MG63 (cell line): ENCODE results near the gene NUP98. TPM values are rescaled to one million over a fixed set of nuclear protein-coding genes. Genes with fewer than 3 reads are reported as not detected.

Experiments
- DNase-seq: peaks from one replicate; pipeline ENCODE4 v3.0.0-alpha.2; 2020
- H3K27me3 ChIP-seq: fragments of 250-450 bp; sonication (Bioruptor Pico); 2 replicates; pipeline ENCODE4 v1.5.1; 2020; ENCODE audit warnings: mild to moderate bottlenecking, moderate library complexity
- H3K36me3 ChIP-seq: fragments of 250-450 bp; sonication (Bioruptor Pico); 2 replicates; pipeline ENCODE4 v1.5.1; 2020; ENCODE audit warnings: mild to moderate bottlenecking, moderate library complexity
- H3K4me3 ChIP-seq: fragments of 250-450 bp; sonication (Bioruptor Pico); 2 replicates; pipeline ENCODE4 v1.5.1; 2020; ENCODE audit warnings: mild to moderate bottlenecking, moderate library complexity
- H3K9me3 ChIP-seq: fragments of 250-450 bp; sonication (Bioruptor Pico); 2 replicates; pipeline ENCODE4 v1.5.1; 2020; ENCODE audit warnings: mild to moderate bottlenecking, moderate library complexity
- total RNA-seq: library from RNA; depleted of rRNA; stranded (reverse); fragments of >200 nt; shearing (Covaris generic); gene quantifications from 2 replicates; pipeline ENCODE4 v1.2.3, GENCODE V29; 2014; ENCODE audit warnings: low replicate concordance

NUP98 gene
- total RNA-seq, 1 experiment from 2014 or later, result 106 TPM

DNA sequence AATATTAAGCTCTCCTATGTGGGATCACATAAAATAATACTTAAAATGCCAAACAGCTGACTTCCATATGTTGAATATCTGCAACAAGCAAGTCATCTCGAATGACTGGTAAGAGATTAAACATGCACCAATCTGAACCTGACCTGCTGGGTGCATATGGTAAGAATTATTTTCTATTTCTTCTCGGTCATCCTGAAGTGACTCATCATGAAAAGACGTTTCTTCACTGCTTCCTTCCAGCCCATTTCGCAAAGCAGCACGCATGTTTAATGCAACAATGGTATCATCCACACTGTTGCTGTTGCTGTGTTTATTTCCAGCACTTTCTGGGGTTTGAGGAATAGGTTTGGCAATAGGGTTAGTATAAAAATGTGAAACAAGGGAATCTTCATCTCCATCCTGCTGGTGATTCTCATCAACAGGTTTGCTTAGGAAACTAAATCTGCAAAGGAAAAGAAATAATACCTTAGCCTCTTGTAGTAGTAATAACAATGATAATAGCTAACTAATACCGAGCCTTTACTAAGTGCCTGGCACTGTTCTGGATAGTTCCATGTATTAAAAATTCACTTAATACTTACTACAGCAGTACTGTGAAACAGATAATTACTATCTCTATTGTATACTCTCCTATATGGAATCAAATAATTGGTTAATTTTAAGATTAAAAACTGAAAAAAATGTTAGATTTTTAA is 74.2 kb downstream of the NUP98 start:
- peak; percentile 51 for DNase-seq
- peaks cover 42% of the 10 kb centered on the region for H3K36me3 ChIP-seq
- no peaks in the 10 kb centered on the region for H3K27me3 ChIP-seq
- H3K4me3 ChIP-seq, result no peak overlapping the region
- no peaks in the 10 kb centered on the region for H3K9me3 ChIP-seq

DNA sequence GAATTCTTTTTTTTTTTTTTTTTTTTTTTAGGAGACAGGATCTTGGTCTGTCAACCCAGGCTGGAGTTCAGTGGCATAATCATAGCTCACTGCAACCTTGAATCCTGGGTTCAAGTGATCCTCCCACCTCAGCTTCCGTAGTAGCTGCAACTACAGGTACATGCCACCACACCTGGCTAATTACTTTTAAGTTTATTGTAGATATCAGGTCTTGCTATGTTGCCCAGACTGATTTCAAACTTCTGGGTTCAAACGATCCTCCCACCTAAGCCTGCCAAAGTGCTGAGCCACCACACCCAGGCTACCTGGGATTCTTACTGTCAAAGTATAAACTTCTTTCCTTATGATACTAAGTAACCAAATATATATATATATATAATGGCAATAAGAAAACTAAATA is 75.3 kb downstream of the NUP98 start:
- H3K36me3 ChIP-seq, result peaks cover 53% of the 10 kb centered on the region
- H3K9me3 ChIP-seq, result no peaks in the 10 kb centered on the region
- no peak overlapping the region for H3K4me3 ChIP-seq
- no peak for DNase-seq
- H3K27me3 ChIP-seq, result no peaks in the 10 kb centered on the region

GRCh38 chr11:3720997-3721396 is 76.4 kb downstream of the NUP98 start:
- H3K9me3 ChIP-seq, result no peaks in the 10 kb centered on the region
- peaks cover 53% of the 10 kb centered on the region for H3K36me3 ChIP-seq
- no peak overlapping the region for H3K4me3 ChIP-seq
- H3K27me3 ChIP-seq, result no peaks in the 10 kb centered on the region
- no peak for DNase-seq

DNA sequence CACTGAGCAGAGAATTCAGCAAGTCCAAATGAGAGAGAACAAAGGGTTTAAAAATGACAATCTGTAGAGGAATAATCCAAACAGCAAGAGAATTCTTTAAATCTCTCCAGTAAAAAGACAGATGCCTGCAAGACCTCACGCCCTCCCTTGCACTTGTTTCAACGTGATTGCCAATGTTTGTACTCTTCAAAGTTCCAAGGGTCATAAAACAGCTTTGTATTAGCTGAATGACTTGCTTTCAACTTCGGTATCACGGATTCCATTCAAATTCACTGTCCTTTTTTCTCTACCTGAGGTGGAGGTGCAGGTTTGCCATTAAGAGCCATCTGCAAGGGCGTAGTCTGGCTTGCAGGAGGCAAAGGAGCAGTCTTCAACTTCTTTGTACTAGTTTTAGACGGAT is 85.1 kb downstream of the NUP98 start:
- peaks cover 52% of the 10 kb centered on the region for H3K36me3 ChIP-seq
- no peaks in the 10 kb centered on the region for H3K27me3 ChIP-seq
- H3K4me3 ChIP-seq, result no peak overlapping the region
- no peaks in the 10 kb centered on the region for H3K9me3 ChIP-seq
- no peak for DNase-seq

DNA sequence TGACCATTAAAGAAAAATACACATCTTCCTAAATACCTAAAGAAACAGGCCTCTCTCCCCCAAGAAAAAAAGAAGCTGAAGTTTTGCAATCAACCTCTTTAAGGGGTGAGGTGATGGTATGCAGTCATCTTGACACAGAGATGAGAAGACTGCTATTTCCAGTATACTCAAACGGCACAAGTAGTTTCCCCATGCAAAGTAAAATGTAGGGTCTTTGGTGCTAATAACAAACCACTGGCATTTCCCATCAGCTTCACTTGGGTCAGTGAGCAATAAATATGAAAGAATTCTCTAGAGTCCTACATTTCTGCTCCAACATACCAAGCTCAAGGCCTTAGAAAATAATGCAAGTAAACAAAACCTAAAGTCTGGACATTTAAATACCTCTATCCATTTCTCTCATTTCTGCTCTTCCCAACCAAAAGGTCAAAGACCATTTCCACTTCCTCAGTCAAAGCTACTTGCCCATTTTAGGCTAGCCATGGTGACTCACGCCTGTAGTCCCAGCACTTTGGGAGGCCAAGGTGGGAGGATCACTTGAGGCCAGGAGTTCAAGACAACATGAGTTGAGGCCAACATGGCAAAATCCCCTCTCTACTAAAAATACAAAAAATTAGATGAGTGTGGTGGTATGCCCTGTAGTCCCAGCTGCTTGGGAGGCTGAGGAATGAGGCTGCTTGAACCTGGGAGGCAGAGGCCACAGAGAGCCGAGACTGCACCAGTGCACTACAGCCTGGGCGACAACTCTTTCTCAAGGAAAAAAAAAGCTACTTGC is 86.7 kb downstream of the NUP98 start:
- Histone ChIP-seq H3K4me3 (no peak overlapping the region), H3K9me3 (no peaks in the 10 kb centered on the region), H3K27me3 (no peaks in the 10 kb centered on the region), H3K36me3 (peaks cover 60% of the 10 kb centered on the region)
- no peak for DNase-seq

GRCh38 chr11:3709977-3710376 is 87.4 kb downstream of the NUP98 start:
- peaks cover 58% of the 10 kb centered on the region for H3K36me3 ChIP-seq
- H3K9me3 ChIP-seq, result no peaks in the 10 kb centered on the region
- no peak for DNase-seq
- H3K4me3 ChIP-seq, result no peak overlapping the region
- H3K27me3 ChIP-seq, result no peaks in the 10 kb centered on the region

DNA sequence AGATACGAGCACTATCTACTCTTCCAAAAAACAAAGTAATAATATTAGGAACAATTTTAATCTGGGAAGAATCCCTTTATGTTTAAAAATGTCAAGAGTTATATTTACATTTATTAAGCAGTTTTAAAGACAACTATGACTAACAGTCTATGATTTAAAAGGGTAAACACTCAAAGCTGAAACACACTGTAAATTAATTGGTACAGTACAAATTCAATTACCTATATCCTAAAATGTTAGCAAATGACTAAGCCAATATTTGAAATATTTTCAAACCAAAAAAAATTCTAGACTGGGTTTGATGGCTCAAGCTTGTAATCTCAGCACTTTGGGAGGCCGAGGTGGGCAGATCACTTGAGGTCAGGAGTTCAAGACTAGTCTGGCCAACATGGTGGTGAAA is 90.2 kb downstream of the NUP98 start:
- no peak overlapping the region for H3K4me3 ChIP-seq
- H3K9me3 ChIP-seq, result no peaks in the 10 kb centered on the region
- DNase-seq, result no peak
- peaks cover 56% of the 10 kb centered on the region for H3K36me3 ChIP-seq
- no peaks in the 10 kb centered on the region for H3K27me3 ChIP-seq

DNA sequence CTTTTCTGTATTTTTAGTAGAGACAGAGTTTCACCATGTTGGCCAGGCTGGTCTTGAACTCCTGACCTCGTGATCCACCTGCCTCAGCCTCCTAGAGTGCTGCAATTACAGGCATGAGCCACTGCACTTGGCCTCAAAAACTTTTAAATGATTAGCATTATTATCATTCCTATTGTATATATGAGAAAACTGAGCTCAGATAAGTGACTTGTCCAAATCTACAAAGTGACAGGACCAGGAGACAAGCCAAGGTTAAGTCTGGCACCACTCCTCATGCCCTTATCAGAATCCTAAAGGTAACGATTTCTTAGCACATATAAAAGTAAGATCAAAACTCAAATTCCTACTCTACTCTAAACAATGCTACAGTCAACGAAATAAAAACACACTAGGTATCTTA is 94.0 kb downstream of the NUP98 start:
- no peak for DNase-seq
- H3K9me3 ChIP-seq, result no peaks in the 10 kb centered on the region
- no peaks in the 10 kb centered on the region for H3K27me3 ChIP-seq
- H3K4me3 ChIP-seq, result no peak overlapping the region
- H3K36me3 ChIP-seq, result peaks cover 59% of the 10 kb centered on the region

DNA sequence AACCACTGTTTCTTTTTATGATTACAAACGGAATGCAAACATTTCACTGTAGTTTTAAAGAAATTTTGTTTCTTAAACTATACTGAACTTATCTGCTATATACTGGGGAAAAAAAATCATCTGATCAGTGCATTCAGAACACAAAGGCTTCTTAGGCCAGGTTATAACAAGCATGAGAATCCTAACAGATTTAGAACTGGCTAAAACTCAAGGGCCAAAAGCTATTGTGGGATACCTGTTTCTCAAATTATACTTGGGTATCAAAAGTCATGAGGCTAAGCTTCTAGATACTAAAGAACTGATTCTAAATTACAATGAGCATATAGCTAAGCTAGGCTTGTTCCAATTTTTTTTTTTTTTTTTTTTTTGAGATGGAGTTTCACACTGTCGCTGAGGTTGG is 96.4 kb downstream of the NUP98 start:
- Histone ChIP-seq H3K9me3 (no peaks in the 10 kb centered on the region), H3K4me3 (no peak overlapping the region), H3K27me3 (no peaks in the 10 kb centered on the region), H3K36me3 (peaks cover 50% of the 10 kb centered on the region)
- DNase-seq, result no peak

DNA sequence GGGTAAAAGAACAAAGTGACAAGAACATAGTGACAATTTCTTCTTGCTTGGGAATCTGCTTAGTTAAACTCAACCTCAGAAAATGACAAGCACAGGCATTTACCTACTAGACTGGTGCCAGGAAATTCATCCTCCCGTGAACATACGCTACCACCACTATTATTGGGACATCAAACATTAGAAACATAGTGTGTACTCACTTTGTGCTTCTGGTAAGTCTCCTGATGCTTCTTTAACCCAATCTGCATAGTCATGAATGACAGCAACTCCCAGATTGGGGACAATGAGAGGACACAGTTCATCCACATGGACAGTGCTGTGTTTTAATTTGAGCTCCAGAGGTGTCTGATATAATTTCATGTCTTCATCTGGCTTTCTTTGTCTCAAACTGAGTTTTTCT is 96.9 kb downstream of the NUP98 start:
- H3K36me3 ChIP-seq, result peaks cover 53% of the 10 kb centered on the region
- no peaks in the 10 kb centered on the region for H3K9me3 ChIP-seq
- no peak for DNase-seq
- no peaks in the 10 kb centered on the region for H3K27me3 ChIP-seq
- no peak overlapping the region for H3K4me3 ChIP-seq

DNA sequence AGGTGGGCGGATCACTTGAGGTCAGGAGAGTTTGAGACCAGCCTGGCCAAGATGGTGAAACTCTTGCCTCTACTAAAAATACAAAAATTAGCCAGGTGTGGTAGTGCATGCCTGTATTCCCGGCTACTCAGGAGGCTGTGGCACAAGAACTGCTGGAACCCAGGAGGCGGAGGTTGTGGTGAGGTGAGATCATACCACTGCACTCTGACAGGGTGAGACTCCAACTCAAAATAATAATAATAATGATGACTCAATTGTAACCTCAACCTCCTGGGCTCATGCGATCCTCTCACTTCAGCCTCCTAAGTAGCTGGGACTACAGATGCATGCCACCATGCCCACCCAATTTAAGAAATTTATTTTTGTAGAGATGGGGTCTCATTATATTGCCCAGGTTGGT is 110.6 kb downstream of the NUP98 start:
- H3K36me3 ChIP-seq, result peaks cover 54% of the 10 kb centered on the region
- peak; percentile 8 for DNase-seq

DNA sequence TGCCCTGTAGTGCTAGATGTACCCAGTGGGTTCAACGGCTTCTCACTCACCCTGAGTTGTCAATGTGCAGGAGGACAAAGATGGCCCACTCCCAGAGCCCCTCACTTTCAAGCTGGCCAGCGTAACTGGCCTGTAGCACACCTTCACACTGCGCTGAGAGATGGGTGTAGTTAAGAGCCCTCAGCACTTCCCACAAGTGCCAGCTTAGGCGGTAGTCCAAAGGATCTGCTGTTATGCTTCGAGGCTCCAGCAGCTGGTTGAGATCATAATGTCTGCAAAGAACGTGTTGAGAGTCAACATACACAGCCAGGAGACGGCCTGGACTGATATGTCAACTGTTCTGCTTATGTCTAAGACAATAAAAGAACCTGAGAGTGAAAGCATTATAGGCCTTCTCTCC is 111.4 kb downstream of the NUP98 start:
- peaks cover 55% of the 10 kb centered on the region for H3K36me3 ChIP-seq

More for the DNA sequence above, 110.6 kb downstream of the NUP98 start:
- Histone ChIP-seq H3K27me3 (no peaks in the 10 kb centered on the region), H3K4me3 (no peak overlapping the region), H3K9me3 (no peaks in the 10 kb centered on the region)

GRCh38 chr11:3684819-3685172 is 112.6 kb downstream of the NUP98 start:
- no peaks in the 10 kb centered on the region for H3K27me3 ChIP-seq
- H3K9me3 ChIP-seq, result no peaks in the 10 kb centered on the region
- DNase-seq, result no peak
- peaks cover 52% of the 10 kb centered on the region for H3K36me3 ChIP-seq
- H3K4me3 ChIP-seq, result no peak overlapping the region

More for the DNA sequence above, 111.4 kb downstream of the NUP98 start:
- Histone ChIP-seq H3K9me3 (no peaks in the 10 kb centered on the region), H3K4me3 (no peak overlapping the region), H3K27me3 (no peaks in the 10 kb centered on the region)
- no peak for DNase-seq

DNA sequence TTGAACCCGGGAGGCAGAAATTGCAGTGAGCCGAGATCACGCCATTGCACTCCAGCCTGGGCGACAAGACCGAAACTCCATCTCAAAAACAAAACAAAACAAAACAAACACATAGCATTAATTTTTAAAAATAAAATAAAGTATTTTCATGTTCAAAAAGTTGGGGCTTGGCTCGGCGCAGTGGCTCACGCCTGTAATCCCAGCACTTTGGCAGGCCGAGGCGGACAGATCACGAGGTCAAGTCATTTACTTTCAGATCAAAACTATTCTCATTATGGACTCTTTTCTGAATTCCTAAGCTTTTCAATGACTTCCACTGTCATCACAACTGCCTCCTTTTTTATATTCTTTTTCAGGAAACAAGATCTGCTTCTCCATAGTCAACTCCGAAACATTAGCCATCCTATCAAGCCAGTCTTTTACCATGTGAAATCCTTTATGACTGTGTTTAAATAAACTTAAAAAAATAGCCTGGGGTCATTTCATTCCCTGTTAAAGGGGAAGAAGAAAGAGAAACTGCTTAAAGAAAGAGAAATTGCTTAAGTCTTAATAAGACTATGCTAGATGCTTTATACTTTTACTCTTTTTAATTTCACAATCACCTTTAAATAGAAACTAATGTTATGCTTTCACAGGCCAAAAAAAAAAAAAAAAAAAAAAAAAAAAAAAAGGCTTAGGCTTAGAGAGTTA is 113.1 kb downstream of the NUP98 start:
- Histone ChIP-seq H3K27me3 (no peaks in the 10 kb centered on the region), H3K9me3 (no peaks in the 10 kb centered on the region), H3K36me3 (peaks cover 57% of the 10 kb centered on the region), H3K4me3 (no peak overlapping the region)
- no peak for DNase-seq

DNA sequence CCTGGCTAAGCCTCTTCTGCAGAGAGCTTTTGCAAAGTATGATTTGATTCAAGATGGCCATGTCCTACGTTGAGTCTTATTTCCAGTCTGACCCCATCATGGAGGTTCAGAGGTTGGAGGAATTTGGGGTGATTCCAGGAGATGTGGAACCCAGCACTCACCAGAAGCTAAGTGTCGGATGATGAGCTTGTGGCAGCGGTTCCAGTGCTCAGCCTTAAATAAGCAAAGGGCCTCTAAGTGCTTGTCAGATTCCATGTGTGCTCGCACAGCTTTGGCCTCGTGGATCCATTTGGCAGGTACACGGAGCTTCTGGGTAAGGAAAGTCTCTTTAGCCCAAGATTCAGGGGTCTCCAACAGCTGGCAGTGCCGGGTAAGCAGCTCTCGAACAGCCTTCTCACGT is 114.3 kb downstream of the NUP98 start:
- Histone ChIP-seq H3K27me3 (no peaks in the 10 kb centered on the region), H3K9me3 (no peaks in the 10 kb centered on the region), H3K4me3 (no peak overlapping the region), H3K36me3 (peaks cover 57% of the 10 kb centered on the region)
- DNase-seq, result no peak

DNA sequence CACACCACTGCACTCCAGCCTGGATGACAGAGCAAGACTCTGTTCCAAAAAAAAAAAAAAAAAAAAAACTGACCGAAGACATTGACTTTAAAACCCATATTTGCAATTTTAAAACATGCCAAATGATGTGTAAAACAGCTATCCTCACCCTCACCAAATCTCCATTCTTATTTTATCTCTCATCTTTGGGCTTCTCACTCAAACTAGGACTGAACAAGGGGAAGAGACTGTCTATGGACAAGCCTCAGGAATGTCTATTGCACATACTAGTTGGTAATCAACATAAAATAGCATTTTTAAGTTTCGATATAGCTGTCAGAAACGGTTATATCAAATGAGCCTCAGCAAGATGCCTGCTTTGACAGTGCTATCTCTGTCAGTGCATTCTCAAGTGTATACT is 118.3 kb downstream of the NUP98 start:
- no peak overlapping the region for H3K4me3 ChIP-seq
- DNase-seq, result no peak
- H3K9me3 ChIP-seq, result no peaks in the 10 kb centered on the region
- no peaks in the 10 kb centered on the region for H3K27me3 ChIP-seq
- H3K36me3 ChIP-seq, result peaks cover 46% of the 10 kb centered on the region

- Histone ChIP-seq H3K27me3 (no peaks in the 10 kb centered on the region), H3K36me3 (peaks cover 32% of the 10 kb centered on the region), H3K4me3 (no peak overlapping the region), H3K9me3 (no peaks in the 10 kb centered on the region)
- peak; percentile 4 for DNase-seq
These were observed 121.4 kb downstream of the NUP98 start for GRCh38 chr11:3675971-3676370.
